Calu3 (cell line): ENCODE measurements around the gene PIK3AP1. TPM values are rescaled to one million over a fixed set of nuclear protein-coding genes. Genes with fewer than 3 reads are reported as not detected.

Source experiments
- Bru-seq: library from RNA; stranded (reverse); fragments of 400-500 nt; gene quantifications from one replicate; lab custom pipeline; 2021; lab: Mats Ljungman, UMichigan
- BruChase-seq, 2 experiments: library from RNA; stranded (reverse); fragments of 400-500 nt; gene quantifications; one replicate each; lab custom pipeline; 2021; lab: Mats Ljungman, UMichigan
- BruUV-seq: library from RNA; stranded (reverse); fragments of 400-500 nt; replicated peaks from 2 replicates; lab custom pipeline; 2021; lab: Mats Ljungman, UMichigan
- CTCF ChIA-PET: fragments of 300-600 bp; sonication (Branson Sonifier 250); formaldehyde crosslinking; loops from one replicate; lab custom pipeline; 2022; ENCODE audit warnings: antibody characterized with exemption; lab: Charles Lee
- DNase-seq: peaks from one replicate; pipeline ENCODE4 v3.0.0; 2022
- H3K27ac Mint-ChIP-seq: one replicate; pipeline ENCODE4 v1.8.0; 2022; ENCODE audit warnings: mixed read lengths; ENCODE audit not compliant: unreplicated experiment
- H3K27me3 Mint-ChIP-seq: one replicate; pipeline ENCODE4 v1.8.0; 2022; ENCODE audit warnings: mixed read lengths; ENCODE audit not compliant: unreplicated experiment
- H3K36me3 Mint-ChIP-seq: one replicate; pipeline ENCODE4 v1.8.0; 2022; ENCODE audit warnings: mild to moderate bottlenecking, moderate library complexity, mixed read lengths; ENCODE audit not compliant: insufficient read depth, unreplicated experiment
- H3K4me1 Mint-ChIP-seq: one replicate; pipeline ENCODE4 v1.8.0; 2022; ENCODE audit warnings: mild to moderate bottlenecking, low read depth, mixed read lengths; ENCODE audit not compliant: unreplicated experiment
- H3K4me3 Mint-ChIP-seq: one replicate; pipeline ENCODE4 v1.8.0; 2022; ENCODE audit warnings: mild to moderate bottlenecking, low read depth, moderate library complexity, mixed read lengths; ENCODE audit not compliant: unreplicated experiment
- H3K9me3 Mint-ChIP-seq: one replicate; pipeline ENCODE4 v1.8.0; 2022; ENCODE audit warnings: low read depth, mixed read lengths; ENCODE audit not compliant: unreplicated experiment
- CTCF ChIP-seq: fragments of 200-600 bp; IDR thresholded peaks from one replicate; pipeline ENCODE4 v1.8.0; 2022; ENCODE audit warnings: antibody characterized with exemption; ENCODE audit not compliant: unreplicated experiment
- intact Hi-C: fragments of 100-400 bp; cut with micrococcal nuclease; formaldehyde crosslinking; loops from one replicate; pipeline ENCODE4 v1.10.0; 2022; ENCODE audit not compliant: unreplicated experiment
- long read RNA-seq: library from polyadenylated mRNA; stranded (forward); transcript quantifications from one replicate; pipeline ENCODE4 v2.0.0, GENCODE V29; 2022
- total RNA-seq: library from RNA; stranded (reverse); gene quantifications from 2 replicates; pipeline ENCODE4 v1.2.3, GENCODE V29; 2022

PIK3AP1 gene
- total RNA-seq (114 and 117 TPM in 2 replicates), Bru-seq, nascent RNA (percentile 89 among the genes with signal in this experiment), BruChase-seq, experiment 1, labeled RNA remaining after a 6-hour chase (percentile 87 among the genes with signal in this experiment), BruChase-seq, experiment 2, labeled RNA remaining after a 2-hour chase (percentile 79 among the genes with signal in this experiment)
- long read RNA-seq, full-length matches to known transcripts, result 17 of 74 reads
- long read RNA-seq, partial matches to known transcripts, result 9 of 74 reads
- long read RNA-seq, other reads (novel, unspliced or antisense), result 48 of 74 reads

GRCh38 chr10:96720422-96721206 lies at the start of gene PIK3AP1:
Gene PIK3AP1 (minus strand): TSS chr10:96720514. CDS start chr10:96720394, 120 bp downstream.
- CTCF ChIA-PET, result no interaction called here
- intact Hi-C loops, result no loop called here
- peak within 1 kb of the TSS; percentile 83 for H3K4me3 Mint-ChIP-seq
- TF ChIP-seq CTCF, result no peak
- H3K4me1 Mint-ChIP-seq, result peaks cover 32% of the 10 kb centered on the region
- H3K27me3 Mint-ChIP-seq, result no peaks in the 10 kb centered on the region
- no peaks in the 10 kb centered on the region for H3K9me3 Mint-ChIP-seq
- peaks cover 26% of the 10 kb centered on the region for H3K36me3 Mint-ChIP-seq
- peak; percentile 54 for DNase-seq
- no TSS peak for BruUV-seq
- H3K27ac Mint-ChIP-seq, result peak within 1 kb of the TSS; percentile 53

- intact Hi-C loops, result no loop called here
- Mint-ChIP-seq H3K27ac (no peak overlapping the region), H3K9me3 (no peaks in the 10 kb centered on the region), H3K27me3 (no peaks in the 10 kb centered on the region), H3K4me3 (no peak overlapping the region), H3K4me1 (peaks cover 16% of the 10 kb centered on the region), H3K36me3 (no peaks in the 10 kb centered on the region)
- no peak for DNase-seq
- TF ChIP-seq CTCF, result no peak
- CTCF ChIA-PET, result no interaction called here
- no TSS peak for BruUV-seq
These were observed 47.8 kb upstream of the PIK3AP1 start for GRCh38 chr10:96768136-96768535.

GRCh38 chr10:96767611-96768010 lies 47.3 kb upstream of the PIK3AP1 start:
- TF ChIP-seq CTCF, result no peak
- no TSS peak for BruUV-seq
- Mint-ChIP-seq H3K36me3 (no peaks in the 10 kb centered on the region), H3K27ac (no peak overlapping the region), H3K27me3 (no peaks in the 10 kb centered on the region), H3K9me3 (no peaks in the 10 kb centered on the region), H3K4me1 (peaks cover 16% of the 10 kb centered on the region), H3K4me3 (no peak overlapping the region)
- no peak for DNase-seq
- CTCF ChIA-PET, result no interaction called here
- intact Hi-C loops, result no loop called here

- TF ChIP-seq CTCF, result peak; percentile 64
- Mint-ChIP-seq H3K4me3 (no peak overlapping the region), H3K27ac (no peak overlapping the region), H3K4me1 (peaks cover 25% of the 10 kb centered on the region), H3K27me3 (no peaks in the 10 kb centered on the region), H3K36me3 (no peaks in the 10 kb centered on the region), H3K9me3 (no peaks in the 10 kb centered on the region)
- DNase-seq, result peak; percentile 75
- BruUV-seq, result no TSS peak
- intact Hi-C loops, result loop anchor here (1.0 kb wide), 1 partner anchor 65 kb away; no protein-coding TSS in a partner anchor
- CTCF ChIA-PET, result no interaction called here
These were observed 45.3 kb upstream of the PIK3AP1 start for GRCh38 chr10:96765406-96766240.
